HAP-1 (cell line): Measurements from ENCODE around the gene ATP2B2.

Source experiments
- DNase-seq, 2 experiments: peaks; one replicate each; pipeline ENCODE4 v3.0.0-alpha.2; 2016 to 2020; ENCODE audit warnings: low spot score in 2 of 2
- H3K27me3 ChIP-seq: fragments of 250-450 bp; sonication (Bioruptor Pico); 2 replicates; pipeline ENCODE4 v1.5.1; 2020; ENCODE audit warnings: low read depth, mild to moderate bottlenecking, moderate library complexity
- H3K36me3 ChIP-seq: fragments of 250-450 bp; sonication (Bioruptor Pico); replicated peaks from 2 replicates; pipeline ENCODE4 v1.5.1; 2020; ENCODE audit warnings: mild to moderate bottlenecking
- H3K4me1 ChIP-seq: fragments of 250-450 bp; sonication (Bioruptor Pico); 2 replicates; pipeline ENCODE4 v1.5.1; 2020; ENCODE audit warnings: mild to moderate bottlenecking
- H3K4me3 ChIP-seq: fragments of 250-450 bp; sonication (Bioruptor Pico); 2 replicates; pipeline ENCODE4 v1.5.1; 2020; ENCODE audit warnings: mild to moderate bottlenecking, moderate library complexity
- H3K9me3 ChIP-seq: fragments of 250-450 bp; sonication (Bioruptor Pico); 2 replicates; pipeline ENCODE4 v1.5.1; 2020; ENCODE audit warnings: mild to moderate bottlenecking, moderate library complexity
- in situ Hi-C: fragments of 300-500 bp; cut with MboI; formaldehyde crosslinking; loops from 3 replicates; pipeline ENCODE4 v1.14.3; 2020; ENCODE audit warnings: low sequenced_read_pairs, inconsistent platforms, mixed read lengths

The ATP2B2 gene

GRCh38 chr3:10524270-10524669, 18.9 kb upstream of the ATP2B2 start:
- peaks cover 32% of the 10 kb centered on the region for H3K27me3 ChIP-seq
- in situ Hi-C loops: no loop called here
- no peak for DNase-seq

GRCh38 chr3:10523561-10523960, 18.2 kb upstream of the ATP2B2 start:
- no peaks in the 10 kb centered on the region for H3K9me3 ChIP-seq
- H3K27me3 ChIP-seq: peaks cover 35% of the 10 kb centered on the region
- DNase-seq: no peak
- no peaks in the 10 kb centered on the region for H3K36me3 ChIP-seq
- in situ Hi-C loops: no loop called here
- H3K4me3 ChIP-seq: no peak overlapping the region
- no peaks in the 10 kb centered on the region for H3K4me1 ChIP-seq

More at GRCh38 chr3:10524270-10524669, 18.9 kb upstream of the ATP2B2 start:
- Histone ChIP-seq H3K4me1 (no peaks in the 10 kb centered on the region), H3K36me3 (no peaks in the 10 kb centered on the region), H3K4me3 (no peak overlapping the region), H3K9me3 (no peaks in the 10 kb centered on the region)

GRCh38 chr3:10522646-10523303, 17.4 kb upstream of the ATP2B2 start:
- H3K9me3 ChIP-seq: no peaks in the 10 kb centered on the region
- in situ Hi-C loops: no loop called here
- no peak for DNase-seq
- no peaks in the 10 kb centered on the region for H3K36me3 ChIP-seq
- peaks cover 35% of the 10 kb centered on the region for H3K27me3 ChIP-seq
- no peaks in the 10 kb centered on the region for H3K4me1 ChIP-seq
- no peak overlapping the region for H3K4me3 ChIP-seq

- H3K36me3 ChIP-seq: no peaks in the 10 kb centered on the region
Observed at GRCh38 chr3:10521772-10522441, 16.5 kb upstream of the ATP2B2 start.

GRCh38 chr3:10520072-10520471, 14.7 kb upstream of the ATP2B2 start:
- DNase-seq: no peak
- Histone ChIP-seq H3K4me3 (no peak overlapping the region), H3K36me3 (no peaks in the 10 kb centered on the region), H3K4me1 (no peaks in the 10 kb centered on the region), H3K9me3 (no peaks in the 10 kb centered on the region), H3K27me3 (peaks cover 30% of the 10 kb centered on the region)
- in situ Hi-C loops: no loop called here

More at GRCh38 chr3:10521772-10522441, 16.5 kb upstream of the ATP2B2 start:
- no peaks in the 10 kb centered on the region for H3K9me3 ChIP-seq
- in situ Hi-C loops: no loop called here
- no peak for DNase-seq
- H3K4me3 ChIP-seq: no peak overlapping the region
- H3K27me3 ChIP-seq: peaks cover 37% of the 10 kb centered on the region
- H3K4me1 ChIP-seq: no peaks in the 10 kb centered on the region

- H3K9me3 ChIP-seq: no peaks in the 10 kb centered on the region
Observed at GRCh38 chr3:10519236-10519635, 13.8 kb upstream of the ATP2B2 start.

GRCh38 chr3:10518506-10519150, 13.2 kb upstream of the ATP2B2 start:
- no peaks in the 10 kb centered on the region for H3K36me3 ChIP-seq
- no peaks in the 10 kb centered on the region for H3K4me1 ChIP-seq
- H3K4me3 ChIP-seq: no peak overlapping the region
- H3K9me3 ChIP-seq: no peaks in the 10 kb centered on the region
- in situ Hi-C loops: no loop called here
- peak in 1 of 2 experiments; percentile 3 for DNase-seq
- peaks cover 21% of the 10 kb centered on the region for H3K27me3 ChIP-seq

More at GRCh38 chr3:10519236-10519635, 13.8 kb upstream of the ATP2B2 start:
- Histone ChIP-seq H3K4me3 (no peak overlapping the region), H3K4me1 (no peaks in the 10 kb centered on the region), H3K27me3 (peaks cover 26% of the 10 kb centered on the region), H3K36me3 (no peaks in the 10 kb centered on the region)
- DNase-seq: no peak
- in situ Hi-C loops: no loop called here

GRCh38 chr3:10517627-10518026, 12.2 kb upstream of the ATP2B2 start:
- H3K4me1 ChIP-seq: no peaks in the 10 kb centered on the region
- H3K27me3 ChIP-seq: peaks cover 14% of the 10 kb centered on the region
- peak in 1 of 2 experiments; percentile 2 for DNase-seq
- H3K9me3 ChIP-seq: no peaks in the 10 kb centered on the region
- in situ Hi-C loops: no loop called here
- no peaks in the 10 kb centered on the region for H3K36me3 ChIP-seq
- no peak overlapping the region for H3K4me3 ChIP-seq

- no peaks in the 10 kb centered on the region for H3K36me3 ChIP-seq
- no peaks in the 10 kb centered on the region for H3K4me1 ChIP-seq
- no peaks in the 10 kb centered on the region for H3K9me3 ChIP-seq
- DNase-seq: no peak
- H3K4me3 ChIP-seq: no peak overlapping the region
- peaks cover 6% of the 10 kb centered on the region for H3K27me3 ChIP-seq
- in situ Hi-C loops: no loop called here
Observed at GRCh38 chr3:10516544-10517452, 11.4 kb upstream of the ATP2B2 start.

- Histone ChIP-seq H3K27me3 (peaks cover 5% of the 10 kb centered on the region), H3K4me3 (no peak overlapping the region), H3K36me3 (no peaks in the 10 kb centered on the region), H3K9me3 (no peaks in the 10 kb centered on the region), H3K4me1 (no peaks in the 10 kb centered on the region)
- in situ Hi-C loops: no loop called here
- no peak for DNase-seq
Observed at GRCh38 chr3:10515884-10516495, 10.6 kb upstream of the ATP2B2 start.

- Histone ChIP-seq H3K36me3 (no peaks in the 10 kb centered on the region), H3K4me1 (no peaks in the 10 kb centered on the region), H3K27me3 (peaks cover 5% of the 10 kb centered on the region), H3K9me3 (no peaks in the 10 kb centered on the region), H3K4me3 (no peak overlapping the region)
- no peak for DNase-seq
- in situ Hi-C loops: no loop called here
Observed at GRCh38 chr3:10515396-10515795, 10.0 kb upstream of the ATP2B2 start.

- in situ Hi-C loops: no loop called here
- Histone ChIP-seq H3K9me3 (no peaks in the 10 kb centered on the region), H3K4me1 (no peaks in the 10 kb centered on the region), H3K27me3 (peaks cover 5% of the 10 kb centered on the region), H3K4me3 (no peak overlapping the region), H3K36me3 (no peaks in the 10 kb centered on the region)
- no peak for DNase-seq
Observed at GRCh38 chr3:10514407-10515069, 9.2 kb upstream of the ATP2B2 start.

GRCh38 chr3:10513306-10513705, 7.9 kb upstream of the ATP2B2 start:
- Histone ChIP-seq H3K4me3 (no peak overlapping the region), H3K9me3 (no peaks in the 10 kb centered on the region), H3K27me3 (peaks cover 2% of the 10 kb centered on the region), H3K4me1 (no peaks in the 10 kb centered on the region), H3K36me3 (no peaks in the 10 kb centered on the region)
- in situ Hi-C loops: no loop called here
- DNase-seq: no peak
